GM23338 (cell line): Measurements from ENCODE around the gene COL5A2.

Source experiments
- CTCF ChIP-seq, 2 experiments: fragments of 200-600 bp in 1 of 2; sonication (generic) in 1 of 2; conservative IDR thresholded peaks; 2 replicates each; pipeline versions ENCODE4 v1.5.1 to v1.6.1; 2016 to 2017; ENCODE audit warnings: antibody characterized with exemption in 2 of 2, low read depth in 2 of 2, mild to moderate bottlenecking in 2 of 2, moderate library complexity in 1 of 2
- EZH2 ChIP-seq: fragments of 200-600 bp; sonication (generic); IDR thresholded peaks from one replicate; pipeline ENCODE4 v1.8.0; 2017; ENCODE audit warnings: antibody characterized with exemption, mild to moderate bottlenecking, low read depth; ENCODE audit not compliant: unreplicated experiment
- EZH2phosphoT487 ChIP-seq: fragments of 200-600 bp; sonication (generic); IDR thresholded peaks from one replicate; pipeline ENCODE4 v1.8.1; 2018; ENCODE audit warnings: antibody characterized with exemption; ENCODE audit not compliant: unreplicated experiment
- POLR2AphosphoS5 ChIP-seq: IDR thresholded peaks from 2 replicates; pipeline ENCODE4 v1.6.1; 2016; ENCODE audit warnings: antibody characterized with exemption, low read depth

- TF ChIP-seq CTCF (conservative IDR thresholded peaks at IDR 0.05; ENCODE audit: low read depth in 2 of 2) (no peak), EZH2 (no peak), EZH2phosphoT487 (no peak), POLR2AphosphoS5 (no peak)
Observed at GRCh38 chr2:189146553-189146952, 33.0 kb downstream of the COL5A2 start.
